H9 (cell line): ENCODE data around the gene HERC3. TPM values are rescaled to one million over a fixed set of nuclear protein-coding genes. Genes with fewer than 3 reads are reported as not detected.

ENCODE experiments used
- DNase-seq: peaks from one replicate; pipeline ENCODE4 v3.0.0-alpha.2; 2017
- H2AFZ ChIP-seq: one replicate; pipeline ENCODE4 v1.6.1; 2013; ENCODE audit warnings: mild to moderate bottlenecking, low read length, control low read depth, moderate library complexity
- H2AK5ac ChIP-seq: 2 replicates; pipeline ENCODE4 v1.6.1; 2013; ENCODE audit warnings: low read length, control low read depth, mixed read lengths; ENCODE audit not compliant: insufficient read length
- H2BK120ac ChIP-seq: one replicate; pipeline ENCODE4 v1.6.1; 2013; ENCODE audit warnings: low read depth, mild to moderate bottlenecking, low read length, control low read depth, inconsistent platforms; ENCODE audit not compliant: poor library complexity, severe bottlenecking
- H2BK12ac ChIP-seq: 2 replicates; pipeline ENCODE4 v1.6.1; 2013; ENCODE audit warnings: low read length, control low read depth, mixed read lengths, low read depth; ENCODE audit not compliant: insufficient read length
- H2BK15ac ChIP-seq: 2 replicates; pipeline ENCODE4 v1.6.1; 2013; ENCODE audit warnings: low read depth, low read length, control low read depth
- H2BK20ac ChIP-seq: one replicate; pipeline ENCODE4 v1.6.1; 2013; ENCODE audit warnings: low read depth, mild to moderate bottlenecking, low read length, control low read depth, inconsistent platforms; ENCODE audit not compliant: poor library complexity, severe bottlenecking
- H2BK5ac ChIP-seq: 2 replicates; pipeline ENCODE4 v1.6.1; 2013; ENCODE audit warnings: low read length, control low read depth, mixed read lengths; ENCODE audit not compliant: insufficient read length
- H3K14ac ChIP-seq: 2 replicates; pipeline ENCODE4 v1.6.1; 2013; ENCODE audit warnings: low read length, control low read depth; ENCODE audit not compliant: insufficient read depth
- H3K18ac ChIP-seq: 2 replicates; pipeline ENCODE4 v1.6.1; 2013; ENCODE audit warnings: low read depth, mild to moderate bottlenecking, mixed read lengths, low read length, control low read depth; ENCODE audit not compliant: insufficient read length
- H3K23ac ChIP-seq: 2 replicates; pipeline ENCODE4 v1.6.1; 2013; ENCODE audit warnings: low read length, control low read depth, mixed read lengths, low read depth; ENCODE audit not compliant: insufficient read length
- H3K23me2 ChIP-seq: 2 replicates; pipeline ENCODE4 v1.6.1; 2013; ENCODE audit warnings: low read depth, mild to moderate bottlenecking, mixed read lengths, low read length, control low read depth; ENCODE audit not compliant: insufficient read length, poor library complexity, severe bottlenecking
- H3K27ac ChIP-seq: 2 replicates; pipeline ENCODE4 v1.5.1; 2013; ENCODE audit warnings: low read length, control low read depth, mixed read lengths, low read depth; ENCODE audit not compliant: insufficient read length
- H3K27me3 ChIP-seq: 2 replicates; pipeline ENCODE4 v1.6.1; 2013; ENCODE audit warnings: low read length, control low read depth, inconsistent platforms; ENCODE audit not compliant: insufficient read depth
- H3K4ac ChIP-seq: 2 replicates; pipeline ENCODE4 v1.6.1; 2013; ENCODE audit warnings: low read depth, mild to moderate bottlenecking, control low read depth, inconsistent platforms, low read length, moderate library complexity
- H3K4me1 ChIP-seq: 2 replicates; pipeline ENCODE4 v1.6.1; 2013; ENCODE audit warnings: low read length, control low read depth, inconsistent platforms; ENCODE audit not compliant: insufficient read depth
- H3K4me2 ChIP-seq: 2 replicates; pipeline ENCODE4 v1.6.1; 2013; ENCODE audit warnings: low read length, control low read depth, mixed read lengths; ENCODE audit not compliant: insufficient read length, insufficient read depth
- H3K56ac ChIP-seq: 2 replicates; pipeline ENCODE4 v1.6.1; 2013; ENCODE audit warnings: low read depth, mild to moderate bottlenecking, mixed read lengths, low read length, control low read depth; ENCODE audit not compliant: insufficient read length
- H3K79me1 ChIP-seq: 2 replicates; pipeline ENCODE4 v1.6.1; 2013; ENCODE audit warnings: low read depth, mild to moderate bottlenecking, moderate library complexity, low read length, control low read depth, inconsistent platforms; ENCODE audit not compliant: insufficient read depth, poor library complexity, severe bottlenecking
- H3K79me2 ChIP-seq: 2 replicates; pipeline ENCODE4 v1.6.1; 2013; ENCODE audit warnings: low read length, control low read depth, inconsistent platforms; ENCODE audit not compliant: insufficient read depth
- H3K9ac ChIP-seq: 2 replicates; pipeline ENCODE4 v1.6.1; 2013; ENCODE audit warnings: low read length, control low read depth, mixed read lengths; ENCODE audit not compliant: insufficient read length; ENCODE audit errors: extremely low read depth
- H3K9me3 ChIP-seq: one replicate; pipeline ENCODE4 v1.6.1; 2013; ENCODE audit warnings: low read depth, low read length, inconsistent platforms; ENCODE audit not compliant: control insufficient read depth
- H3T11ph ChIP-seq: one replicate; pipeline ENCODE4 v1.6.1; 2013; ENCODE audit warnings: mild to moderate bottlenecking, low read length, control low read depth, inconsistent platforms
- H4K20me1 ChIP-seq: one replicate; pipeline ENCODE4 v1.6.1; 2013; ENCODE audit not compliant: control insufficient read depth, insufficient read length, insufficient read depth
- H4K5ac ChIP-seq: 2 replicates; pipeline ENCODE4 v1.6.1; 2013; ENCODE audit warnings: low read depth, mild to moderate bottlenecking, mixed read lengths, low read length, control low read depth; ENCODE audit not compliant: insufficient read length
- H4K8ac ChIP-seq: replicated peaks from 2 replicates; pipeline ENCODE4 v1.6.1; 2013; ENCODE audit warnings: low read length, control low read depth, mixed read lengths, low read depth; ENCODE audit not compliant: insufficient read length
- H4K91ac ChIP-seq: 2 replicates; pipeline ENCODE4 v1.6.1; 2013; ENCODE audit warnings: low read depth, mild to moderate bottlenecking, moderate library complexity, mixed read lengths, low read length, control low read depth; ENCODE audit not compliant: insufficient read length
- H3K27ac Mint-ChIP-seq, 3 experiments: 2 replicates in 2 of 3; 3 replicates in 1 of 3; pipeline ENCODE4 v1.8.0; 2020 to 2021; ENCODE audit warnings: mixed read lengths in 3 of 3, mild to moderate bottlenecking in 1 of 3, moderate library complexity in 1 of 3
- H3K27me3 Mint-ChIP-seq: 2 replicates; pipeline ENCODE4 v1.8.0; 2021; ENCODE audit warnings: low read depth, mild to moderate bottlenecking, moderate library complexity, mixed read lengths
- H3K36me3 Mint-ChIP-seq, 3 experiments: 2 replicates in 2 of 3; 3 replicates in 1 of 3; pipeline ENCODE4 v1.8.0; 2020 to 2021; ENCODE audit warnings: low read depth in 3 of 3, mixed read lengths in 3 of 3; ENCODE audit not compliant: insufficient read depth in 1 of 3
- H3K4me1 Mint-ChIP-seq, 2 experiments: 2 replicates each; pipeline ENCODE4 v1.8.0; 2020; ENCODE audit warnings: mixed read lengths in 2 of 2
- H3K4me3 Mint-ChIP-seq, 2 experiments: 2 replicates in 1 of 2; 3 replicates in 1 of 2; pipeline ENCODE4 v1.8.0; 2020 to 2021; ENCODE audit warnings: mild to moderate bottlenecking in 2 of 2, mixed read lengths in 2 of 2, moderate library complexity in 1 of 2
- H3K9me3 Mint-ChIP-seq, 2 experiments: 2 replicates in 1 of 2; 3 replicates in 1 of 2; pipeline ENCODE4 v1.8.0; 2020; ENCODE audit warnings: mild to moderate bottlenecking in 2 of 2, mixed read lengths in 2 of 2, moderate library complexity in 1 of 2
- CTCF ChIP-seq: fragments of 200-600 bp; sonication (generic); conservative IDR thresholded peaks from 3 replicates; pipeline ENCODE4 v1.8.0; 2021; ENCODE audit warnings: antibody characterized with exemption, mild to moderate bottlenecking
- WGBS: extraction: QIAGEN DNeasy Blood & Tissue Kit; methylation state at CpG from one replicate; pipeline ENCODE4 v1.1.7; 2013; ENCODE audit warnings: missing lambda C conversion rate, low lambda C conversion rate, mixed read lengths; ENCODE audit not compliant: insufficient read length; ENCODE audit errors: extremely low coverage; 5-methylcytosine and 5-hydroxymethylcytosine counted together
- total RNA-seq: library from RNA; stranded (reverse); gene quantifications from 2 replicates; pipeline ENCODE4 v1.2.1, GENCODE V29; 2021

The HERC3 gene
- total RNA-seq, 1 experiment from 2014 or later: 2.9 TPM

GRCh38 chr4:88744609-88745008 is 152.3 kb downstream of the HERC3 start:
- Histone ChIP-seq H3K4me1 (0 out of 2 replicates have a peak, but pooled peaks cover 2% of the 10 kb centered on the region), H2BK12ac (no peak overlapping the region), H4K20me1 (no peaks in the 10 kb centered on the region), H3K27me3 (no peaks in the 10 kb centered on the region), H3K23ac (no peak overlapping the region), H2BK15ac (no peak overlapping the region), H3K18ac (no peak overlapping the region), H3K79me1 (no peaks in the 10 kb centered on the region), H2BK120ac (no peak overlapping the region), H4K91ac (no peak overlapping the region), H2AFZ (no peak overlapping the region), H3K4me2 (no peak overlapping the region), H4K5ac (no peak overlapping the region), H3K9me3 (no peaks in the 10 kb centered on the region), H3K4ac (no peak overlapping the region), H3K9ac (no peak overlapping the region), H2AK5ac (no peak overlapping the region), H3K79me2 (no peaks in the 10 kb centered on the region), H3K27ac (no peak overlapping the region), H3T11ph (no peak overlapping the region), H2BK5ac (no peak overlapping the region), H3K23me2 (no peaks in the 10 kb centered on the region), H3K56ac (no peak overlapping the region), H3K14ac (no peak overlapping the region), H4K8ac (no peak overlapping the region), H2BK20ac (no peak overlapping the region)
- 0 out of 7 replicates have a peak overlapping the region, but pooled peaks of 1 of the 3 experiments have one; percentile 24 for H3K27ac Mint-ChIP-seq
- H3K9me3 Mint-ChIP-seq: no peaks in the 10 kb centered on the region
- H3K36me3 Mint-ChIP-seq: peaks cover 14 to 31% (median 25%) of the 10 kb centered on the region in 3 experiments; a peak in 6 of 7 replicates
- WGBS: no CpG with 5 or more reads among the region's 3 CpGs
- peaks cover 10 to 21% of the 10 kb centered on the region in 2 experiments for H3K4me1 Mint-ChIP-seq
- H3K27me3 Mint-ChIP-seq: no peaks in the 10 kb centered on the region
- TF ChIP-seq CTCF: no peak
- H3K4me3 Mint-ChIP-seq: no peak overlapping the region
- DNase-seq: no peak
